Activated CD4-positive, alpha-beta T cell treated with anti-CD3 and anti-CD28 coated beads, Interleukin-2, amount 10 ng/mL, durations not matched to agents 7 days and 5 days (primary cell): ENCODE measurements around the gene ZNHIT6. TPM values are rescaled to one million over a fixed set of nuclear protein-coding genes. Genes with fewer than 3 reads are reported as not detected.

Experiments used
- total RNA-seq, 2 experiments: library from RNA; stranded (reverse); gene quantifications; one replicate each; pipeline ENCODE4 v1.2.3, GENCODE V29; 2021

Gene ZNHIT6
- total RNA-seq, 2 experiments from 2014 or later, result 16.9 to 20.3 TPM

Other genes with a start within 250 kb of the ZNHIT6 start
- gene DDAH1, start 243.3 kb downstream of the ZNHIT6 start, total RNA-seq, result not detected
- not detected for gene CCN1, start 127.7 kb downstream of the ZNHIT6 start, total RNA-seq